Measurements from ENCODE around the gene METRN.
"Not testable (repeated sequence)": the region's sequence is repeated elsewhere in the genome, so short reads cannot be mapped to it uniquely, and the experiment has no call there.

METRN gene

GRCh38 chr16:740764-741505 lies 26.0 kb downstream of the METRN start, which contains the start of gene CIAO3:
Gene CIAO3, minus strand, starts transcription at chr16:740997. Its CDS starts 12 bp downstream, at chr16:740985.
- Histone ChIP-seq H3K4me3 (ENCODE audit: insufficient read depth, low read depth, low read length, poor library complexity, severe bottlenecking) (peak within 1 kb of the TSS; percentile 94), H3K9me3 (ENCODE audit: control insufficient read depth, low read length) (no peaks in the 10 kb centered on the region), H3K4me1 (ENCODE audit: control insufficient read depth, insufficient read depth, low read length, poor library complexity, severe bottlenecking) (peaks cover 14% of the 10 kb centered on the region), H3K27ac (ENCODE audit: insufficient read depth, low read length, poor library complexity, severe bottlenecking) (peak within 1 kb of the TSS; percentile 83), H3K36me3 (ENCODE audit: control insufficient read depth, insufficient read depth, low read length) (peaks cover 17% of the 10 kb centered on the region), H3K27me3 (replicated peaks; ENCODE audit: control insufficient read depth, insufficient read depth, low read length, poor library complexity, severe bottlenecking) (no peaks in the 10 kb centered on the region)
- peak; percentile 82 to 92 (median 88) for DNase-seq

GRCh38 chr16:741986-742629 lies 27.2 kb downstream of the METRN start:
- Histone ChIP-seq H3K27ac (ENCODE audit: insufficient read depth, low read length, poor library complexity, severe bottlenecking) (no peak overlapping the region), H3K4me1 (ENCODE audit: control insufficient read depth, insufficient read depth, low read length, poor library complexity, severe bottlenecking) (peaks cover 14% of the 10 kb centered on the region), H3K9me3 (ENCODE audit: control insufficient read depth, low read length) (no peaks in the 10 kb centered on the region), H3K27me3 (replicated peaks; ENCODE audit: control insufficient read depth, insufficient read depth, low read length, poor library complexity, severe bottlenecking) (no peaks in the 10 kb centered on the region), H3K36me3 (ENCODE audit: control insufficient read depth, insufficient read depth, low read length) (peaks cover 5% of the 10 kb centered on the region), H3K4me3 (ENCODE audit: insufficient read depth, low read depth, low read length, poor library complexity, severe bottlenecking) (no peak overlapping the region)
- no peak for DNase-seq

- not testable (repeated sequence) for H3K9me3 ChIP-seq (ENCODE audit: control insufficient read depth, low read length); H3K27me3 ChIP-seq (replicated peaks; ENCODE audit: control insufficient read depth, insufficient read depth, low read length, poor library complexity, severe bottlenecking); DNase-seq; H3K36me3 ChIP-seq (ENCODE audit: control insufficient read depth, insufficient read depth, low read length); H3K4me3 ChIP-seq (ENCODE audit: insufficient read depth, low read depth, low read length, poor library complexity, severe bottlenecking); H3K27ac ChIP-seq (ENCODE audit: insufficient read depth, low read length, poor library complexity, severe bottlenecking)
- H3K4me1 ChIP-seq (ENCODE audit: control insufficient read depth, insufficient read depth, low read length, poor library complexity, severe bottlenecking): peaks cover 14% of the 10 kb centered on the region
Observed at GRCh38 chr16:742894-743293, 28.0 kb downstream of the METRN start.

GRCh38 chr16:743794-744500 lies 29.0 kb downstream of the METRN start:
- no peak for DNase-seq
- Histone ChIP-seq H3K27ac (ENCODE audit: insufficient read depth, low read length, poor library complexity, severe bottlenecking) (no peak overlapping the region), H3K36me3 (ENCODE audit: control insufficient read depth, insufficient read depth, low read length) (no peaks in the 10 kb centered on the region), H3K27me3 (replicated peaks; ENCODE audit: control insufficient read depth, insufficient read depth, low read length, poor library complexity, severe bottlenecking) (no peaks in the 10 kb centered on the region), H3K4me1 (ENCODE audit: control insufficient read depth, insufficient read depth, low read length, poor library complexity, severe bottlenecking) (peaks cover 14% of the 10 kb centered on the region), H3K9me3 (ENCODE audit: control insufficient read depth, low read length) (no peaks in the 10 kb centered on the region), H3K4me3 (ENCODE audit: insufficient read depth, low read depth, low read length, poor library complexity, severe bottlenecking) (no peak overlapping the region)

GRCh38 chr16:745739-746138 lies 30.8 kb downstream of the METRN start:
- Histone ChIP-seq H3K9me3 (ENCODE audit: control insufficient read depth, low read length) (no peaks in the 10 kb centered on the region), H3K4me3 (ENCODE audit: insufficient read depth, low read depth, low read length, poor library complexity, severe bottlenecking) (no peak overlapping the region), H3K27me3 (replicated peaks; ENCODE audit: control insufficient read depth, insufficient read depth, low read length, poor library complexity, severe bottlenecking) (no peaks in the 10 kb centered on the region), H3K27ac (ENCODE audit: insufficient read depth, low read length, poor library complexity, severe bottlenecking) (no peak overlapping the region), H3K36me3 (ENCODE audit: control insufficient read depth, insufficient read depth, low read length) (no peaks in the 10 kb centered on the region), H3K4me1 (ENCODE audit: control insufficient read depth, insufficient read depth, low read length, poor library complexity, severe bottlenecking) (no peaks in the 10 kb centered on the region)
- DNase-seq: no peak

GRCh38 chr16:746637-747036 lies 31.7 kb downstream of the METRN start:
- H3K27me3 ChIP-seq (replicated peaks; ENCODE audit: control insufficient read depth, insufficient read depth, low read length, poor library complexity, severe bottlenecking): no peaks in the 10 kb centered on the region
- H3K27ac ChIP-seq (ENCODE audit: insufficient read depth, low read length, poor library complexity, severe bottlenecking): no peak overlapping the region
- no peaks in the 10 kb centered on the region for H3K4me1 ChIP-seq (ENCODE audit: control insufficient read depth, insufficient read depth, low read length, poor library complexity, severe bottlenecking)
- H3K36me3 ChIP-seq (ENCODE audit: control insufficient read depth, insufficient read depth, low read length): no peaks in the 10 kb centered on the region
- no peak overlapping the region for H3K4me3 ChIP-seq (ENCODE audit: insufficient read depth, low read depth, low read length, poor library complexity, severe bottlenecking)
- no peak for DNase-seq
- no peaks in the 10 kb centered on the region for H3K9me3 ChIP-seq (ENCODE audit: control insufficient read depth, low read length)

- DNase-seq: no peak
- no peaks in the 10 kb centered on the region for H3K4me1 ChIP-seq (ENCODE audit: control insufficient read depth, insufficient read depth, low read length, poor library complexity, severe bottlenecking)
- no peaks in the 10 kb centered on the region for H3K9me3 ChIP-seq (ENCODE audit: control insufficient read depth, low read length)
- H3K4me3 ChIP-seq (ENCODE audit: insufficient read depth, low read depth, low read length, poor library complexity, severe bottlenecking): no peak overlapping the region
- no peaks in the 10 kb centered on the region for H3K27me3 ChIP-seq (replicated peaks; ENCODE audit: control insufficient read depth, insufficient read depth, low read length, poor library complexity, severe bottlenecking)
- H3K36me3 ChIP-seq (ENCODE audit: control insufficient read depth, insufficient read depth, low read length): no peaks in the 10 kb centered on the region
- no peak overlapping the region for H3K27ac ChIP-seq (ENCODE audit: insufficient read depth, low read length, poor library complexity, severe bottlenecking)
Observed at GRCh38 chr16:747978-748746, 33.2 kb downstream of the METRN start.

- no peaks in the 10 kb centered on the region for H3K27me3 ChIP-seq (replicated peaks; ENCODE audit: control insufficient read depth, insufficient read depth, low read length, poor library complexity, severe bottlenecking)
- no peaks in the 10 kb centered on the region for H3K36me3 ChIP-seq (ENCODE audit: control insufficient read depth, insufficient read depth, low read length)
- no peaks in the 10 kb centered on the region for H3K9me3 ChIP-seq (ENCODE audit: control insufficient read depth, low read length)
- H3K4me3 ChIP-seq (ENCODE audit: insufficient read depth, low read depth, low read length, poor library complexity, severe bottlenecking): no peak overlapping the region
- no peak overlapping the region for H3K27ac ChIP-seq (ENCODE audit: insufficient read depth, low read length, poor library complexity, severe bottlenecking)
- no peaks in the 10 kb centered on the region for H3K4me1 ChIP-seq (ENCODE audit: control insufficient read depth, insufficient read depth, low read length, poor library complexity, severe bottlenecking)
- DNase-seq: no peak
Observed at GRCh38 chr16:749010-749409, 34.1 kb downstream of the METRN start.

- H3K36me3 ChIP-seq (ENCODE audit: control insufficient read depth, insufficient read depth, low read length): no peaks in the 10 kb centered on the region
- H3K27me3 ChIP-seq (replicated peaks; ENCODE audit: control insufficient read depth, insufficient read depth, low read length, poor library complexity, severe bottlenecking): no peaks in the 10 kb centered on the region
- H3K27ac ChIP-seq (ENCODE audit: insufficient read depth, low read length, poor library complexity, severe bottlenecking): no peak overlapping the region
- no peaks in the 10 kb centered on the region for H3K4me1 ChIP-seq (ENCODE audit: control insufficient read depth, insufficient read depth, low read length, poor library complexity, severe bottlenecking)
- no peak for DNase-seq
- no peaks in the 10 kb centered on the region for H3K9me3 ChIP-seq (ENCODE audit: control insufficient read depth, low read length)
- H3K4me3 ChIP-seq (ENCODE audit: insufficient read depth, low read depth, low read length, poor library complexity, severe bottlenecking): no peak overlapping the region
Observed at GRCh38 chr16:750485-750884, 35.6 kb downstream of the METRN start.

All from effector memory CD4-positive, alpha-beta T cell (primary cell).